SU-DHL-6 (cell line): ENCODE measurements around the gene CDH10.

Experiments
- CTCF ChIP-seq: fragments of 200-600 bp; sonication (generic); IDR thresholded peaks from one replicate; pipeline ENCODE4 v1.5.1; 2017; ENCODE audit warnings: antibody characterized with exemption, mild to moderate bottlenecking, low read length, moderate library complexity; ENCODE audit not compliant: insufficient read depth, poor library complexity, severe bottlenecking
- EZH2phosphoT487 ChIP-seq: fragments of 200-600 bp; sonication (generic), shearing (Covaris generic); conservative IDR thresholded peaks from 2 replicates; pipeline ENCODE4 v1.6.1; 2018; ENCODE audit warnings: mild to moderate bottlenecking, antibody characterized with exemption, low read length, moderate library complexity, mixed read lengths

GRCh38 chr5:24547132-24547531 is 97.6 kb downstream of the CDH10 start:
- TF ChIP-seq CTCF = no peak
- no peak for TF ChIP-seq EZH2phosphoT487
